K562 (cell line): ENCODE measurements around the gene ARHGAP28. TPM values are rescaled to one million over a fixed set of nuclear protein-coding genes. Genes with fewer than 3 reads are reported as not detected.

Source experiments
- ATAC-seq: fragments of 200-7000 bp; cut with Tn5 transposase; 3 replicates; pipeline ENCODE4 v1.9.1; 2020; ENCODE audit warnings: moderate library complexity
- BruUV-seq: library from RNA; stranded (reverse); fragments of 400-500 nt; replicated peaks from 2 replicates; lab custom pipeline; 2021; lab: Mats Ljungman, UMichigan
- CTCF ChIA-PET: fragments of 300-600 bp; formaldehyde crosslinking; extraction: SDS; loops from one replicate; lab custom pipeline; 2021; ENCODE audit warnings: low intra/inter-chr PET ratio; lab: Yijun Ruan, JAX
- POLR2A ChIA-PET: fragments of 300-600, 350-650 bp; sonication (Branson Sonifier 250); formaldehyde crosslinking; extraction: SDS; loops from one replicate; lab custom pipeline; 2021; ENCODE audit warnings: antibody characterized with exemption, inconsistent platforms; lab: Yijun Ruan, JAX
- DNase-seq, 4 experiments: peaks; one replicate each; pipeline versions ENCODE4 v3.0.0 to v3.0.0-alpha.2; 2011 to 2018; ENCODE audit warnings: low spot score in 3 of 4, mixed read lengths in 3 of 4; ENCODE audit errors: extremely low read depth in 1 of 4
- FAIRE-seq: peaks from 2 replicates; lab custom pipeline; 2011; peaks lifted over from hg19 to GRCh38; lab: Jason Lieb, UNC
- H2AFZ ChIP-seq: 2 replicates; pipeline ENCODE4 v1.6.0; 2011; ENCODE audit warnings: low read depth, low read length, control low read depth, inconsistent platforms
- H3K27ac ChIP-seq: fragments of 200-600 bp; 3 replicates; pipeline ENCODE4 v1.8.0; 2011; ENCODE audit warnings: low read depth, mild to moderate bottlenecking, control low read depth, inconsistent platforms, low read length, moderate library complexity, mixed read lengths; ENCODE audit errors: extremely low read depth
- H3K27me3 ChIP-seq, 2 experiments: fragments of 300-600 bp in 1 of 2; 2 replicates in 1 of 2; 3 replicates in 1 of 2; pipeline versions ENCODE4 v1.6.0 to v1.8.0; 2011; ENCODE audit warnings: inconsistent platforms in 2 of 2, low read length in 2 of 2, mild to moderate bottlenecking in 1 of 2, mixed read lengths in 1 of 2, moderate library complexity in 1 of 2; ENCODE audit not compliant: control insufficient read depth in 2 of 2, insufficient read depth in 2 of 2
- H3K36me3 ChIP-seq: fragments of 300-600 bp; 3 replicates; pipeline ENCODE4 v1.8.0; 2011; ENCODE audit warnings: mild to moderate bottlenecking, low read length, inconsistent platforms; ENCODE audit not compliant: control insufficient read depth, insufficient read depth
- H3K4me1 ChIP-seq, 2 experiments: fragments of 200-600 bp in 1 of 2; replicated peaks in 1 of 2; 2 replicates in 1 of 2; 3 replicates in 1 of 2; pipeline versions ENCODE4 v1.5.1 to v1.8.0; 2011; ENCODE audit warnings: inconsistent platforms in 2 of 2, low read length in 2 of 2, mild to moderate bottlenecking in 1 of 2, mixed read lengths in 1 of 2, moderate library complexity in 1 of 2; ENCODE audit not compliant: control insufficient read depth in 2 of 2, insufficient read depth in 2 of 2
- H3K4me2 ChIP-seq: 2 replicates; pipeline ENCODE4 v1.6.1; 2011; ENCODE audit warnings: low read length, control low read depth, inconsistent platforms, mixed read lengths; ENCODE audit not compliant: insufficient read depth
- H3K4me3 ChIP-seq: fragments of 200-600 bp; sonication (generic), shearing (Covaris generic); 2 replicates; pipeline ENCODE4 v1.5.1; 2016; ENCODE audit warnings: control low read depth, inconsistent platforms
- H3K79me2 ChIP-seq: fragments of 200-600 bp; 3 replicates; pipeline ENCODE4 v1.8.0; 2011; ENCODE audit warnings: low read length, inconsistent platforms; ENCODE audit not compliant: control insufficient read depth, insufficient read depth
- H3K9ac ChIP-seq, 2 experiments: 2 replicates each; pipeline versions ENCODE4 v1.6.0 to v1.6.1; 2011; ENCODE audit warnings: low read depth in 2 of 2, low read length in 2 of 2, control low read depth in 1 of 2, inconsistent platforms in 1 of 2, mild to moderate bottlenecking in 1 of 2, mixed read lengths in 1 of 2; ENCODE audit not compliant: insufficient read depth in 1 of 2
- H3K9me1 ChIP-seq: one replicate; pipeline ENCODE4 v1.6.0; 2011; ENCODE audit warnings: inconsistent platforms, mild to moderate bottlenecking, low read length, moderate library complexity; ENCODE audit not compliant: control insufficient read depth, insufficient read depth
- H3K9me3 ChIP-seq: replicated peaks from 2 replicates; pipeline ENCODE4 v1.5.1; 2011; ENCODE audit warnings: low read depth, low read length, inconsistent platforms; ENCODE audit not compliant: control insufficient read depth, insufficient read depth
- H4K20me1 ChIP-seq: replicated peaks from 2 replicates; pipeline ENCODE4 v1.6.1; 2011; ENCODE audit warnings: low read length, inconsistent platforms, mixed read lengths; ENCODE audit not compliant: control insufficient read depth, insufficient read depth
- BRF2 ChIP-seq: IDR thresholded peaks from 3 replicates; pipeline ENCODE4 v1.6.1; 2011; ENCODE audit warnings: borderline replicate concordance, mild to moderate bottlenecking; ENCODE audit not compliant: insufficient read length, insufficient read depth
- CHAMP1 ChIP-seq: fragments of 450-650 bp; IDR thresholded peaks from 2 replicates; pipeline ENCODE4 v1.6.1; 2016; ENCODE audit warnings: mild to moderate bottlenecking
- E2F5 ChIP-seq: sonication (generic); formaldehyde crosslinking; IDR thresholded peaks from 2 replicates; pipeline ENCODE4 v1.8.0; 2022; ENCODE audit warnings: mild to moderate bottlenecking, missing genetic modification reagents
- MLLT1 ChIP-seq, 2 experiments: fragments of 450-650 bp; IDR thresholded peaks; 2 replicates each; pipeline ENCODE4 v1.6.1; 2016
- PHF8 ChIP-seq: fragments of 200-600 bp; sonication (generic); IDR thresholded peaks from 2 replicates; pipeline ENCODE4 v1.6.1; 2012; ENCODE audit warnings: mixed run types, mild to moderate bottlenecking, inconsistent platforms, low read length, moderate library complexity, borderline replicate concordance
- POLR2AphosphoS2 ChIP-seq: IDR thresholded peaks from 2 replicates; pipeline ENCODE4 v1.6.1; 2012; ENCODE audit warnings: low read length, improper control_type of control experiment
- POLR3G ChIP-seq: IDR thresholded peaks from 2 replicates; pipeline ENCODE4 v1.6.1; 2011; ENCODE audit not compliant: insufficient read length, insufficient replicate concordance; ENCODE audit errors: extremely low read depth
- ZNF311 ChIP-seq: fragments of 250-450 bp; sonication (Bioruptor Pico); IDR thresholded peaks from 2 replicates; pipeline ENCODE4 v1.4.0; 2020; ENCODE audit warnings: mild to moderate bottlenecking, moderate library complexity
- WGBS: fragments of 100-300 bp; shearing (Covaris generic); methylation state at CpG from one replicate; pipeline ENCODE4 v1.1.6; 2016; ENCODE audit warnings: low coverage, mixed read lengths; ENCODE audit not compliant: insufficient coverage; ENCODE audit errors: missing lambda C conversion rate; 5-methylcytosine and 5-hydroxymethylcytosine counted together
- in situ Hi-C: fragments of 300-500 bp; cut with MboI; formaldehyde crosslinking; loops from 4 replicates; pipeline ENCODE4 v1.15.0; 2018; ENCODE audit warnings: inconsistent platforms, mixed read lengths
- intact Hi-C: fragments of 100-400 bp; cut with micrococcal nuclease; formaldehyde crosslinking; loops from 2 replicates; pipeline ENCODE4 v1.14.2; 2022
- polyA plus RNA-seq, 8 experiments: library from polyadenylated mRNA; depleted of rRNA in 4 of 8; stranded (reverse) in 5 of 8; unstranded in 3 of 8; fragments of >200 nt; fragmentation: Nextera tagmentation in 2 of 8; fragmentation: Illumina TruSeq in 1 of 8; extraction: Ambion mirVana in 2 of 8; extraction: Trizol in 1 of 8; gene quantifications; 2 replicates each; pipeline versions ENCODE4 v1.2.1 to v1.2.3, GENCODE V29; 2011 to 2014; ENCODE audit warnings: inconsistent platforms in 1 of 8, missing spikeins in 1 of 8
- total RNA-seq, 7 experiments: library from RNA; depleted of rRNA in 6 of 7; stranded (reverse); fragments of >200 nt in 6 of 7; fragmentation: Illumina TruSeq in 2 of 7; extraction: Trizol in 2 of 7; gene quantifications; 2 replicates each; pipeline versions ENCODE4 v1.2.1 to v1.2.3, GENCODE V29; 2011 to 2021; ENCODE audit warnings: low replicate concordance in 1 of 7

Gene ARHGAP28
- total and polyA plus RNA-seq, 9 of the 15 experiments (the other 6 are each of a cell fraction or from before 2014, with no cell fraction given): 0.93 to 5.9 (median 5.0) TPM

GRCh38 chr18:6793986-6794385, 64.5 kb downstream of the ARHGAP28 start:
- Histone ChIP-seq H3K4me3 (no peak overlapping the region), H3K9ac (no peak overlapping the region), H2AFZ (no peak overlapping the region), H3K9me3 (0 out of 2 replicates have a peak, but pooled peaks cover 1% of the 10 kb centered on the region), H4K20me1 (no peaks in the 10 kb centered on the region), H3K4me1 (no peaks in the 10 kb centered on the region), H3K27me3 (no peaks in the 10 kb centered on the region; a peak in 1 of 5 replicates), H3K4me2 (no peak overlapping the region), H3K79me2 (no peaks in the 10 kb centered on the region), H3K9me1 (no peaks in the 10 kb centered on the region), H3K36me3 (no peaks in the 10 kb centered on the region), H3K27ac (no peak overlapping the region)
- DNase-seq (no peak), FAIRE-seq (no peak), ATAC-seq (no peak)
- TF ChIP-seq CHAMP1 (no peak), ZNF311 (CRISPR knock-in tag) (no peak), E2F5 (CRISPR knock-in tag) (no peak), POLR2AphosphoS2 (no peak), MLLT1 (IDR thresholded peaks at IDR 0.05) (no peak), POLR3G (no peak), PHF8 (no peak), BRF2 (no peak)
- in situ Hi-C loops (no loop called here), intact Hi-C loops (no loop called here)
- no TSS peak for BruUV-seq
- ChIA-PET CTCF (no interaction called here), POLR2A (no interaction called here)
- 0% methylated on average over 2 of the region's 2 CpGs for WGBS
